Measurements from ENCODE around the gene GSTCD.
"Not testable (repeated sequence)": the region's sequence is repeated elsewhere in the genome, so short reads cannot be mapped to it uniquely, and the experiment has no call there.

The GSTCD gene

GRCh38 chr4:105719204-105719603 lies 10.6 kb downstream of the GSTCD start:
- no peak for DNase-seq

DNA sequence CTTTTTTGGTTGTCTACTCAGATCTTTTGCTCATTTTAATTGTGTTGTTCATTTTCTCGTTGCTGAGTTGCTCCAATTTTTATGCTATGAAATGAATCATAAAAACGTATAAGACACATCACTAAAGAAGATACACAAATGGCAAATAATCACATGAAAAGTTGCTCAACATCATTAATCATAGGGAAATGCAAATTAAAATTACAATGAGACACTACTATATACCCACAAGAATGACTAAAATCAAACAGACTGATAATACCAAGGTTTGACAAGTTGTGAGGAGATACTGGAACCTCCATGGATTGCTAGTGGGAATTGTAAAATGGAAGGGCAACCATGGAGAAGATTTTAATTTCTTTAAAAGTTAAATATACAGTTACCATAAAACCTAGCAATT lies 17.0 kb downstream of the GSTCD start:
- no peak for DNase-seq

- not testable (repeated sequence) for DNase-seq
Observed at GRCh38 chr4:105729895-105730294, 21.3 kb downstream of the GSTCD start.

DNA sequence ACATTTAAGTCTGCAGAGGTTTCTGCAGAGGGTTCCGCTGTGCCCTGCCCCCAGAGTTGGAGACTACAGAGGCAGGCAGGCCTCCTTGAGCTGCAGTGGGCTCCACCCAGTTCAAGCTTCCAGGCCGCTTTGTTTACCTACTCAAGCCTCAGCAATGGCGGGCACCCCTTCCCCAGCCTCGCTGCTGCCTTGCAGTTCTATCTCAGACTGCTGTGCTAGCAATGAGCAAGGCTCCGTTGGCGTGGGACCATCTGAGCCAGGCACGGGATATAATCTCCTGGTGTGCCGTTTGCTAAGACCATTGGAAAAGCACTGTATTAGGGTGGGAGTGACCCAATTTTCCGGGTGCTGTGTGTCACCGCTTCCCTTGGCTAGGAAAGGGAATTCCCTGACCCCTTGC lies 26.6 kb downstream of the GSTCD start:
- DNase-seq = not testable (repeated sequence)

- DNase-seq = no peak
Observed at GRCh38 chr4:105741548-105741947, 33.0 kb downstream of the GSTCD start.

DNA sequence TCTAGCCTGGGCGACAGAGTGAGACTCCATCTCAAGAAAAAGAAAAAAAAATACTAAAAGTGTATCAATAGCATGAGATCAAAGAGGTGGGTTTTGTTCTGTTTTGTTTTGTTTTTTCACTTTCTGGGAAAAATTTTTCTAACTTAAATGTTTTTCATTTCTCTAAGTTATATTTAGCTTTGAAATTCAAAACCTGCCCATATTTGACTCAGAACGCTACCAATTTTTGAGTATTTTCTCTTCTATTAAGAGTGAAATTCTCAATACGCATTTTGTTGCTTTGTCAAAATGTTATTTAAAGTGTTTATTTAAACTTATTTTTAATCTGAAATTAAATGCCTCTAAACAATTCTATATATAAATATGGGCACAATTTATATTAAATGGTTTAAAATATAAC lies 39.6 kb downstream of the GSTCD start:
- no peak for DNase-seq

DNA sequence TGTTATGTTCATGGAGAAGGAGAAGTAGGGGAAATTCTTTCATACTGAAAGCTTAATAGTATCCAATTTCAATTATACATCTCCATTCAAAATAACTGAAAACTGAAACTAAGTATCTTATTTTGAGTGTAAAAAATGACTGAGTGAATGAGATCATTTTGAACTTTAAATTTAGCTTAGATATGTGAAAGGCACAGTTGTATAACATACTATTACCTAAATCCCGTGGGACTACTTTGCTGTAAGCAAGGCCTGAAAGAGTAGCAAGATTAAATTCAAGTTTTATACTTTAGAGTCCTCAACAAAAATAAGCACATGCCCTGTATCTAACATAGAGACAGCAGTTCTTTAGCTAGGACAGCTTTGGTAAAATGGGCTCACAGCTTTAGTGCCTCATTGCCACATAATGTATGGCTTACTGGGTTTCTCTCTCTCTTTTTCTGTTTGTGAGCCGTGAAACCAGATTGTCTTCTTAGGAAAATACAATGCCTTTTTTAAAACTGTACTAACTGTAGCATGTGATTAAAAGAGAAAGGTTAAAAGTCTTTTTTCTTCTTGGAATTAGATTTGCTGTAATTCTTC lies 43.2 kb downstream of the GSTCD start:
- no peak for DNase-seq

GRCh38 chr4:105753361-105753760 lies 44.8 kb downstream of the GSTCD start:
- no peak for DNase-seq

GRCh38 chr4:105755375-105755774 lies 46.8 kb downstream of the GSTCD start:
- DNase-seq = no peak

DNA sequence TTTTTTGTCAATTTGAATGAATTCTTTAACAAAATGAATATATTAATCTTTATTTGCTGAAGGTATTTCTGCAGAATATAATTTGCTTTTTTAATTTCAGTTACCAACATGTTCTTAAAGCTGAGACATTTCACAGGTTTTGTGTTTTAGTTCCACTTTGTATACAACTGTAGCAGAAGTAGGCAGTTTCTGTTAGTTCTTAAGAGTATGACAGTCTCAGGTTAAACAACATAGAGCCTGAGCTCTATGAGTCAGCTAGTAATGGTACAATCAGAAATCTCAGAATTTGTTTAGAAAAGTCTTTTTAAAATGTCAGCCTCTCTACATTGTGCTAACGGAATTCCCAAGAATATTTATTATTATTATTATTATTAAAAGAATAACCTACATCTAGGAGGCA lies 50.4 kb downstream of the GSTCD start:
- no peak for DNase-seq

- no peak for DNase-seq
Observed at GRCh38 chr4:105765690-105766407, 57.3 kb downstream of the GSTCD start.

DNA sequence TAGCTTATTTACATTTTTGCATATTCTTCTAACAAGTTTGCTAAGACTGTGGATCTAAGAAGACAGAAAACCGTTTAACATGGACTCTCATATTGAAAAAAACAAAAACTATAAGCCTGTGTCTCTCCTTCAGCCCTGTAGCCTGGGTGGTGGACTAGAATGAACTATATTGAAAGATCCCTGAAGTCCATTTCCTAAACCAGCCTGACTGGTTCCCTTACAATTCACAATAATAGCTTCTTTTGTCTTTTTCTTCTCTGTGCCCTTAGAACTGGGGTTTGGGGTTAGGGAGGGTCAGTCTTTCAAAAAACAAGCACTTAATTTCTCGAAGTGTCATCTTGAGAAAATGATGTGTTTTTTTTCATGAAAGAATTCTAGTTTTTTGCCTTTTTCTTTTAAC lies 59.0 kb downstream of the GSTCD start:
- DNase-seq = no peak

DNA sequence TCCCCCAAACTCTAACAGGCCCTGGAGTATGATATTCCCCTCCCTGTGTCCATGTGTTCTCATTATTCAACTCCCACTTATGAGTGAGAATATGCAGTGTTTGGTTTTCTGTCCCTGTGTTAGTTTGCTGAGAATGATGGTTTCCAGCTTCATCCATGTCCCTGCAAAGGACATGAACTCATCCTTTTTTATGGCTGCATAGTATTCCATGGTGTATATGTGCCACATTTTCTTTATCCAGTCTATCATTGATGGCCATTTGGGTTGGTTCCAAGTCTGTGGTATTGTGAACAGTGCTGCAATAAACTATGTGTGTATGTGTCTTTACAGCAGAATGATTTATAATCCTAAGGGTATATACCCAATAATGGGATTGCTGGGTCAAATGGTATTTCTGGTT lies 61.9 kb downstream of the GSTCD start:
- DNase-seq = not testable (repeated sequence)

GRCh38 chr4:105772065-105772464 lies 63.5 kb downstream of the GSTCD start:
- not testable (repeated sequence) for DNase-seq

DNA sequence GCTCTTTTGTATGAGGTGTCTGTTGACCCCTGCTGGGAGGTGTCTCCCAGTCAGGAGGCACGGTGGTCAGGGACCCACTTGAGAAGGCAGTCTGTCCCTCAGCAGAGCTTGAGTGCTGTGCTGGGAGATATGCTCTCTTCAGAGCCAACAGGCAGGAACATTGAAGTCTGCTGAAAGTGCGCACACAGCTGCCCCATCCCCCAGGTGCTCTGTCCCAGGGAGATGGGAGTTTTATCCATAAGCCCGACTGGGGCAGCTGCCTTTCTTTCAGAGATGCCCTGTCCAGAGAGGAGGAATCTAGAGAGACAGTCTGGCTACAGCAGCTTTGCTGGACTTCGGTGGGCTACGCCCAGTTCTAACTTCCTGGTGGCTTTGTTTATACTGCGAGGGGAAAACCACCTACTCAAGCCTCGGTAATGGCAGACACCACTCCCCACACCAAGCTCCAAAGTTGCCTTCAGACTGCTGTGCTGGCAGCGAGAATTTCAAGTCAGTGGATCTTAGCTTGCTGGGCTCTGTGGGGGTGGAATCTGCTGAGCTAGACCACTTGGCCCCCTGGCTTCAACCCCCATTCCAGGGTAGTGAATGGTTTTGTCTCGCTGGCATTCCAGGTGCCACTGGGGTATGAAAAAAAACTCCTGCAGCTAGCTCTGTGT lies 67.3 kb downstream of the GSTCD start:
- not testable (repeated sequence) for DNase-seq

DNA sequence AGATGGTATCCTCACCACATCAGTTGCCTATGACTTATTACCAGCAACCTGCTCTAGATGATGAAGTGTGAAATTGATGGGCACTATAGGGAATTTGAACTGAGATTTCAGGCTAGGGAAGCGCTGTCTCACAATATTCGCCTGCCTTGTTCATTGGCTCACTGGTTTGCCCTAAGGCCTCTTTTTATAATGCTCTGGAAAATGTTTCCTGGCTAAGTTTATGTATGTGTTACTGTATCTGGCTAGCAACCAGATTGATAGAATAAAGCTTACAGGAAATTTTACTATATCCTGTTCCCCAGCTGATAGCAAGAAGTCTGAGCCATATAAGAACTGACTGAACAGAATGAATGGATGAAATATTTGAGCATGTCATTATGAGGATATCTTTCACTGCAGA lies 71.6 kb downstream of the GSTCD start:
- no peak for DNase-seq

GRCh38 chr4:105784761-105785160 lies 76.2 kb downstream of the GSTCD start:
- DNase-seq = no peak

- no peak for DNase-seq
Observed at GRCh38 chr4:105785792-105786191, 77.2 kb downstream of the GSTCD start.

DNA sequence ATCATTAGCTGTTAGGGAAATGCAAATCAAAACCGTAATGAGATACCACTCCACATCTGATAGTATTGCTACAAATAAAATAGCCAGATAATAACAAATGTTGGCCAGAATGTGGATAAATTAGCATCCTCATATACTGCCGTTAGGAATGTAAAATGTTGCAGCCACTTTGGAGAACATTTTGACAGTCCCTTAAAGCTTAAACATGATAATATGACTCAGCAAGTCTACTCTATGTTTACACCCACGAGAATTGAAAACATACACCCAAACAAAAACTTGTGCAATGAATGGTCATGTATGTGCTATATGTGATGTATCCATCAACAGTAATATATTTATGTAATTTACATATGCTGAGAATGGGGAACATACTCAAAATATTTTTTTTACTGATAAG lies 78.2 kb downstream of the GSTCD start:
- no peak for DNase-seq

- DNase-seq = no peak
Observed at GRCh38 chr4:105797225-105797624, 88.6 kb downstream of the GSTCD start.

- DNase-seq = no peak
Observed at GRCh38 chr4:105805501-105806120, 97.0 kb downstream of the GSTCD start.

GRCh38 chr4:105807496-105807895 lies 98.9 kb downstream of the GSTCD start:
- DNase-seq = no peak

DNA sequence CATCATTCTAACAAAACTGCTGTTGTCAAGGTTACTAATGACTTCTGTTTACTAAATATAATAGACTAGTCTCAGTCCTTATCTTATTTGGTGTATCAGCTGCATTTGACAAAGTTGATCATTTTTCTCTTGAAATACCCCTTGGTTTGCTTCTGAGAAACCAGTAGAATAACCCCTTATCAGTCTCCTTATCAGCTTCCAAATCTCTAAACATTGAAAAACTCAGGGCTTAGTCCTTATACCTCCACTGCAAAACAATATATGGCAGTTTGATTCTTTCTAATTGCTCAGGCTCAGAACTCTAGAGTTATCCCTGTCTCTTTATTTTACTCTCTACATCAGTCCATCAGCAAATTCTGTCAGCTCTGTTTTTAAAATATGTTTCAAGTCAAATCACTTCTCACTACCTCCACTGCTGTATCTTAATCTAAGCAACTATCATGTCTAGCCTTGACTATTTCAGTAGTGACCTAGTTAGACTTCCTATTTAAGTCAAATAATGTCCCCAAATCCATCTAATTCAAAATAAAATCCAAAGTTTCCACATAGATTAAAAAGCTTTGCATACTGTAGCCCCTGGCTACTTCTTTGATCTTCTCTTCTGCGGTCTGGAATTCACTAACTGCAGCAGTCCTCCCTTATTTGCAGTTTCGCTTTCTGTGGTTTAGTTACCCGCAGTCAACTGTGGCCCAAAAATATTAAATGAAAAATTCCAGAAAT lies 99.6 kb downstream of the GSTCD start:
- DNase-seq = no peak
